AG09319 (cell line): ENCODE measurements around the gene BBS9.
"Not testable (repeated sequence)": the region's sequence is repeated elsewhere in the genome, so short reads cannot be mapped to it uniquely, and the experiment has no call there.

Experiments used
- DNase-seq: peaks from one replicate; pipeline ENCODE4 v3.0.0-alpha.2; 2010; ENCODE audit warnings: low read depth; ENCODE audit errors: extremely low read depth
- CTCF ChIP-seq: IDR thresholded peaks from 2 replicates; pipeline ENCODE4 v1.5.1; 2011; ENCODE audit warnings: low read depth, mild to moderate bottlenecking, inconsistent platforms, low read length, moderate library complexity

The BBS9 gene

DNA sequence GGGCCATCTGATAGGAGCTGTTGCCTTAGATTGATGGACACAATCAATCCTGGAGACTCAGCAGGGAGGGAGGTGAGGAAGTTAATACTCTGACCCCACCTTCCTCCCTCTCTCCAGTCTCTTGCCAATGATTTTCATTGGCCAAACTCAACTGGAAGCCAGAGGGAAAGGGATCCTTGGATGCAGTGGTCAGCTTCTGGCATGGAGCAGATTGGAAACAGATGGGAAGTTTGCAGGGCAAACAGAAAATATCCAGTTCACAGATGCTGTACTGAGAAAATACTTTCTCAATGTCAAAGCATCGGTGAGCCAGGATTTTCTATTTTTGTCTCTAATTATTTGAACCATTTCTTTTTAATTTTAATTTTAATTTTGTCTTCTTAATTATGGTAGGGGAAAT lies 170.8 kb downstream of the BBS9 start:
- no peak for TF ChIP-seq CTCF
- DNase-seq: no peak

DNA sequence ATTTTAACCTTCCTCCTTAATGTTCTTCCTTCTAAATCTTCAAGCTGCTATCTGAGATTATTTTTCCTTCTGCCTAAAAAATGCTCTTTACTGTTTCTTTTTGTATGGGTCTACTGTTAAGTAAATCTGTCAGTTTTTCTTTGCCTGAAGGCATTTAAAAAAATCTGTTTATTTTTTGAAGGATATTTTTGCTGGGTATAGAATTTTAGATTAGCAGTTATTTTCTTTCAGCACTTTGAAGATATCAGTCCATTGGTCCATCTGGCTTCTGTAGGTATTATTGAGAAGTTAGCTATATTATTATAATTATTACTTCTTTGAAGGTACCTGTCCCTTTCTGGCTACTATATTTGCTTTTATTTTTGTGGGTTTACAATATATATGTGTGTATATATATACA lies 171.4 kb downstream of the BBS9 start:
- TF ChIP-seq CTCF: no peak
- no peak for DNase-seq

DNA sequence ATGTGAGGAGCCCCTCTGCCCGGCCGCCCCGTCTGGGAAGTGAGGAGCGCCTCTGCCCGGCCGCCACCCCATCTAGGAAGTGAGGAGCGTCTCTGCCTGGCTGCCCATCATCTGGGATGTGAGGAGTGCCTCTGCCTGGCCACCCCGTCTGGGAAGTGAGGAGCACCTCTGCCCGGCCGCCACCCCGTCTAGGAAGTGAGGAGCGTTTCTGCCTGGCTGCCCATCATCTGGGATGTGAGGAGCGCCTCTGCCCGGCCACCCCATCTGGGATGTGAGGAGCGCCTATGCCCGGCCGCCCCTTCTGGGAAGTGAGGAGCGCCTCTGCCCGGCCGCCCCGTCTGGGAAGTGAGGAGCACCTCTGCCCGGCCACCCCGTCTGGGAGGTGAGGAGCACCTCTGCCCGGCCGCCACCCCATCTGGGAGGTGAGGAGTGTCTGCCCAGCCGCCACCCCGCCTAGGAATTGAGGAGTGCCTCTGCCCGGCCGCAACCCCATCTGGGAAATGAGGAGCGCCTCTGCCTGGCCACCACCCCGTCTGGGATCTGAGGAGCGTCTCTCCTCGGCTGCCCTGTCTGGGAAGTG lies 174.7 kb downstream of the BBS9 start:
- DNase-seq: not testable (repeated sequence)

GRCh38 chr7:33307205-33307604 lies 177.8 kb downstream of the BBS9 start:
- TF ChIP-seq CTCF: no peak
- no peak for DNase-seq

DNA sequence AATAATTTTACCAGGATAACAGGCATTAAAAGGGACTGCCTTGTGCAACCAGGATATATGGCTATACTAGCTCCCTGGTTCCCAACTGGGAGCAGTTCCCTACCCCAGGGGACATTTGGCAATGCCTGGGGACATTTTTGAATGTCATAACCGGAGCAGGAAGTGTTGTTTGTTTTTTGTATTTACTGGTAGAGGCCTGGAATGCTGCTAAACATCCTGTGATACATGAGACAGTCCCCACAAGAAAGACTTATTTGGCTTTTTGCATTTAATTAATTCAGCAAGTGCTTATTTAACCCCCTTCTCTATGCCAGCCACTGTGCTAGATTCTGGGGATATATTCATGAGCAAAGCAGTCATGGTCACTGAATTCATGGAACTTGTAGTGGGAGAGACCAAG lies 181.2 kb downstream of the BBS9 start:
- TF ChIP-seq CTCF: no peak
- no peak for DNase-seq

DNA sequence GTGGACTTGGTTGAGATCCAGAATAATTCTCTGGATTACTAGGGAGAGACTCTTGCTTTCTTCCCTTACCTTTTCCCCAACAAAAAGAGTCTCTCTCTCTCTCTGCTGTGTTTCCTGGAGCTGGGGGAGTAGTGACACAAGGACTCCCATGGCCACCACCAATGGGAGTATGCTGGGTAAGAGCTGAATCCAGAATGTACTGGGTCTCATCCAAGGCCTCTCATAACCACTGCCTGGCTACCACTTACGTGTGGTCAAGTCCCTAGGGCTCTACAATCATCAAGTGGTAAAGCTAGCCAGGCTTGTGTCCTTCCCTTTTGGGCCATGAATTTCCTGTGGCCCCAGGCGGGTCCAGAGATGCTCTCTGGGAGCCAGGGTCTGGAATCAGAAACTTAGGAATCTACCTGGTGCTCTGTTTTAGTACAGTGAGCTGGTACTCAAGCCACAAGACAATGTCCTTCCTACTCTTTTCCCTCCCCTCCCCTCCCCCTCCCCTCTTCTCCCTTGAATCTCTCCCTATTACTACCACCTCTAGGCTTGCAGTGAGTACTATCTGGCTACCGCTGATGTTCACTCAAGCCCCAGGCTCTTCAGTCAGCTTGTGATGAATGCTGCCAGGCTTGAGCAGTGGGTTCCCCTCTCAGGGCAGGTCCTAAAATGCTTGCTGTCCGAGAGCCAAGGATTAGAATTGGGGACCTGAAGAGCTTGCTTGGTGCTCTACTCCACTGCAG lies 196.6 kb downstream of the BBS9 start:
- no peak for DNase-seq
- no peak for TF ChIP-seq CTCF

DNA sequence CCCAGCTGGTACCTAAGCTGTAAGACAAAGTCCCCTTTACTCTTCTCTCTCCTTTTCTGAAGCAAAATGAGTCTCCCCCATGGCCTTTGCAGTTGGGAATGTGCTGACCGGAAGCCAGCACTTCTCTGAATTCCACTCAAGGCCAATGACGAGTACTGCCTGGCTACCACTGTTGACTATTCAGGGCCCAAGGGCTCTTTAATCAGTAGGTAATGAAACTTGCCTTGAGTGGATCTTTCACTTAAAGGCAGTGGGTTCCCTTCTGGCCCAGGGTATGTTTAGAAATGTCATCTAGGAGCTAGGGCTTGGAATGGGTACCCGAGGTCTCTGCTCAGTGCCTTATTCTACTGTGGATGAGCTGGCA lies 197.1 kb downstream of the BBS9 start:
- TF ChIP-seq CTCF: no peak
- DNase-seq: no peak

GRCh38 chr7:33327427-33327826 lies 198.1 kb downstream of the BBS9 start:
- no peak for DNase-seq
- TF ChIP-seq CTCF: no peak
